Measurements from ENCODE around the gene AGAP3. TPM values are rescaled to one million over a fixed set of nuclear protein-coding genes. Genes with fewer than 3 reads are reported as not detected.

The AGAP3 gene
- polyA plus RNA-seq, 1 of the 3 experiments (the other 2 are of a cell fraction) = 126 TPM

DNA sequence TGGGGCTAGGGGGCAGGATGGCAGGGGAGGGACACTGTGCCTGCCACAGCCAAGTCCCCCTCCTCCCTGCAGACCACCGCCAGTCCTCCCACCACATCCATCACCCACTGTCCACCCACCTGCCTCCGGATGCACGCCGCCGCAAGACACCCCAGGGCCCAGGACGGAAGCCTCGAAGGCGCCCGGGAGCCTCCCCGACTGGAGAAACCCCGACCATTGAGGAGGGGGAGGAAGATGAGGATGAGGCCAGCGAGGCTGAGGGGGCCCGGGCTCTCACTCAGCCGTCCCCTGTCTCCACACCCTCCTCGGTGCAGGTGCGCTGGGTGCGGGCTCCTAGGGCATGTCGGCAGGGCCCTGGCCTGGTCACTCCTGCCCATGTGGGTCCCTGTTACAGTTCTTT lies 21.8 kb upstream of the AGAP3 start:
- Histone ChIP-seq H4K20me1 (ENCODE audit: insufficient read depth) (peaks cover 40% of the 10 kb centered on the region), H3K4me2 (no peak overlapping the region), H3K27ac (ENCODE audit: low read depth in 2 of 2, low read length in 1 of 2) (no peak overlapping the region), H3K9ac (no peak overlapping the region), H3K79me2 (ENCODE audit: insufficient read depth) (peaks cover 74% of the 10 kb centered on the region), H3K9me2 (no peaks in the 10 kb centered on the region), H3K9me3 (no peaks in the 10 kb centered on the region), H3K4me1 (ENCODE audit: control insufficient read depth in 1 of 2, insufficient read depth in 2 of 2, low read depth in 1 of 2, low read length in 1 of 2) (peaks cover 14 to 22% of the 10 kb centered on the region in 2 experiments; a peak in 3 of 4 replicates), H2AFZ (ENCODE audit: low read depth) (no peak overlapping the region), H3F3A (replicated peaks; ENCODE audit: insufficient read depth) (no peaks in the 10 kb centered on the region), H3K27me3 (ENCODE audit: insufficient read depth) (no peaks in the 10 kb centered on the region), H3K4me3 (ENCODE audit: low read depth in 2 of 2, low read length in 1 of 2) (no peak overlapping the region), H3K36me3 (replicated peaks in 1 of 2; ENCODE audit: control insufficient read depth in 1 of 2, insufficient read depth in 2 of 2, low read length in 1 of 2) (peaks cover 49 to 62% of the 10 kb centered on the region in 2 experiments)
- no peak for TF ChIP-seq TAF1 (IDR thresholded peaks at IDR 0.05; ENCODE audit: borderline replicate concordance, low read depth, low read length)
- ChIA-PET POLR2A (no interaction called here), CTCF (interaction anchor here (1.3 to 12.2 kb wide), 7 partner anchors 11 to 46 kb away, joined by 3 to 126 read pairs (median 4); partner anchors contain the start of genes FASTK and TMUB1)
- DNase-seq = no peak
- WGBS (ENCODE audit: low lambda C conversion rate) = 95% methylated on average over 17 of the region's 18 CpGs

GRCh38 chr7:151064993-151065392 lies 21.3 kb upstream of the AGAP3 start:
- CTCF ChIA-PET = interaction anchor here (1.3 to 12.2 kb wide), 3 partner anchors 22 to 47 kb away, joined by 3 to 126 read pairs (median 4); no protein-coding TSS in a partner anchor
- Histone ChIP-seq H3K9ac (no peak overlapping the region), H3K79me2 (ENCODE audit: insufficient read depth) (peaks cover 70% of the 10 kb centered on the region), H3K36me3 (replicated peaks in 1 of 2; ENCODE audit: control insufficient read depth in 1 of 2, insufficient read depth in 2 of 2, low read length in 1 of 2) (peaks cover 52 to 68% of the 10 kb centered on the region in 2 experiments), H4K20me1 (ENCODE audit: insufficient read depth) (peaks cover 40% of the 10 kb centered on the region), H3K4me3 (ENCODE audit: low read depth in 2 of 2, low read length in 1 of 2) (no peak overlapping the region), H3K4me1 (ENCODE audit: control insufficient read depth in 1 of 2, insufficient read depth in 2 of 2, low read depth in 1 of 2, low read length in 1 of 2) (peaks cover 14 to 22% of the 10 kb centered on the region in 2 experiments; a peak in 3 of 4 replicates), H3K27me3 (ENCODE audit: insufficient read depth) (no peaks in the 10 kb centered on the region), H3K9me3 (no peaks in the 10 kb centered on the region), H2AFZ (ENCODE audit: low read depth) (no peak overlapping the region), H3F3A (replicated peaks; ENCODE audit: insufficient read depth) (no peaks in the 10 kb centered on the region), H3K27ac (ENCODE audit: low read depth in 2 of 2, low read length in 1 of 2) (no peak overlapping the region), H3K9me2 (no peaks in the 10 kb centered on the region), H3K4me2 (no peak overlapping the region)
- no peak for TF ChIP-seq CHD2 (IDR thresholded peaks at IDR 0.05; ENCODE audit: low read length, partially characterized antibody)
- no peak for TF ChIP-seq TCF12 (IDR thresholded peaks at IDR 0.05)
- TF ChIP-seq FOSL2 (IDR thresholded peaks at IDR 0.05; ENCODE audit: borderline replicate concordance, low read depth) = no peak
- no peak for TF ChIP-seq NFIC (IDR thresholded peaks at IDR 0.05; ENCODE audit: borderline replicate concordance)
- TF ChIP-seq, protein P1, sequence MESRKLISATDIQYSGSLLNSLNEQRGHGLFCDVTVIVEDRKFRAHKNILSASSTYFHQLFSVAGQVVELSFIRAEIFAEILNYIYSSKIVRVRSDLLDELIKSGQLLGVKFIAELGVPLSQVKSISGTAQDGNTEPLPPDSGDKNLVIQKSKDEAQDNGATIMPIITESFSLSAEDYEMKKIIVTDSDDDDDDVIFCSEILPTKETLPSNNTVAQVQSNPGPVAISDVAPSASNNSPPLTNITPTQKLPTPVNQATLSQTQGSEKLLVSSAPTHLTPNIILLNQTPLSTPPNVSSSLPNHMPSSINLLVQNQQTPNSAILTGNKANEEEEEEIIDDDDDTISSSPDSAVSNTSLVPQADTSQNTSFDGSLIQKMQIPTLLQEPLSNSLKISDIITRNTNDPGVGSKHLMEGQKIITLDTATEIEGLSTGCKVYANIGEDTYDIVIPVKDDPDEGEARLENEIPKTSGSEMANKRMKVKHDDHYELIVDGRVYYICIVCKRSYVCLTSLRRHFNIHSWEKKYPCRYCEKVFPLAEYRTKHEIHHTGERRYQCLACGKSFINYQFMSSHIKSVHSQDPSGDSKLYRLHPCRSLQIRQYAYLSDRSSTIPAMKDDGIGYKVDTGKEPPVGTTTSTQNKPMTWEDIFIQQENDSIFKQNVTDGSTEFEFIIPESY (IDR thresholded peaks at IDR 0.05; ENCODE audit: borderline replicate concordance, low read depth) = no peak
- TF ChIP-seq EP300 (IDR thresholded peaks at IDR 0.05; ENCODE audit: borderline replicate concordance in 1 of 2, low read depth in 1 of 2, low read length in 1 of 2) = no peak
- TF ChIP-seq SMC3 (IDR thresholded peaks at IDR 0.05; ENCODE audit: low read depth, low read length) = no peak
- no peak for TF ChIP-seq SIN3A (IDR thresholded peaks at IDR 0.05; ENCODE audit: borderline replicate concordance, low read depth, low read length)
- no peak for TF ChIP-seq FOXJ3 (CRISPR knock-in tag; IDR thresholded peaks at IDR 0.05)
- TF ChIP-seq ELF1 (IDR thresholded peaks at IDR 0.05) = no peak
- no peak for TF ChIP-seq FOXM1 (IDR thresholded peaks at IDR 0.05; ENCODE audit: low read depth)
- POLR2A ChIA-PET = no interaction called here
- DNase-seq = no peak
- WGBS (ENCODE audit: low lambda C conversion rate) = 92% methylated on average over 6 of the region's 6 CpGs

Data from SK-N-SH (cell line).